ENCODE results near the gene FBXO31. TPM values are rescaled to one million over a fixed set of nuclear protein-coding genes. Genes with fewer than 3 reads are reported as not detected.
"Not testable (repeated sequence)": the region's sequence is repeated elsewhere in the genome, so short reads cannot be mapped to it uniquely, and the experiment has no call there.

FBXO31 gene
- total and polyA plus RNA-seq, 2 donors (not counting 1 experiment from before 2014, with no cell fraction given) = 17.8 to 32.9 TPM

DNA sequence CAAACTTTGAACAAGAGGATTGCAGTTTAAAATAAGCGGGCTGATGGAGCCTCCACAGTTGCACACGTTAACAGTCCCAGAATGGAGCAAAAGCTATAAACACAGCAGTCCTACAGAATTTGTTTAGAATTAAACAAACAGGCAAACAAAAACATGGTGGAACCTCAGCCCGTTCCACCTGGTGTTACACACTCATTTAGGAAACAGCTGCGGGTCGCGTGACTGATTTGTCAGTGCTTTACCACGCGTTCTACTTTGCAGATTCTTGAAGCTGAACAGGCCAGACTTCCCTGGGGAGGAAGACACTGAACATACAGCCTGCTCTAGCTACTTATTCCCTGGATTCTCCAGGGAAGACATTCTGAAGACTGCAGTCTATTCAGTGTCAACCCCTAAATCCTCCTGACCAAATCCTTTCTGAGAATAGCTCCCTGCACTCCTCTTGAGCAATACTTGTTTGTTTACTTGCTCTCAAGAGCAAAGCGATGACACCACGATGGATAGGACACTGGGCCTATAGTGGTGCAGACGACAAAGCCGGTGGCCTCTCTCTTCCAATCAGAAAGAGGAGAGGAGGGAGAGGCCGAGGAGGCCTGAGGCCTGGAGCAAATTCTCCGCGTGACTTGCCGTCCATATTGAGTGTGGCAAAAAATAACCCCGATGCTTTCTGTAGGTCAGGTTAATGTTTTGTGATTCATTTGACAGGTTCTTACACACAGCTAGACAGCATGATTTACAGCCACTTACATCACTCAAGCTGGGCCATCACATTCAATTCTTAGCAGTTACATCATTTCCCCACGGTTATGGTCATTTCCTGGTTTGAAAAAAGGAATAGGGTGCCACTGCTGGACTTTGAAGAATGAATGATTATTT, 4.6 kb upstream of the FBXO31 start:
- H2AFZ ChIP-seq (ENCODE audit: insufficient read depth, low read depth, low read length, poor library complexity, severe bottlenecking) = peak overlapping the region; percentile 60
- intact Hi-C loops (cut with micrococcal nuclease) = loop anchor here (10.0 kb wide), 2 partner anchors 833 to 1833 kb away; partner anchors contain the start of gene MTHFSD
- H3K27ac ChIP-seq (ENCODE audit: low read length in 2 of 2) = peak overlapping the region; percentile 94 to 98
- Mint-ChIP-seq H3K27me3 (no peaks in the 10 kb centered on the region), H3K27ac (peak overlapping the region; percentile 98), H3K4me3 (peak overlapping the region; percentile 68), H3K4me1 (peaks cover 50% of the 10 kb centered on the region), H3K9me3 (ENCODE audit: insufficient read depth) (peaks cover 3% of the 10 kb centered on the region)
- peak overlapping the region; percentile 68 for H3K4me2 ChIP-seq (replicated peaks; ENCODE audit: low read depth, low read length, poor library complexity, severe bottlenecking)
- TF ChIP-seq EZH2 (IDR thresholded peaks at IDR 0.05; ENCODE audit: borderline replicate concordance, insufficient read depth, low read depth, low read length, poor library complexity, severe bottlenecking) = no peak
- TF ChIP-seq, protein P1, sequence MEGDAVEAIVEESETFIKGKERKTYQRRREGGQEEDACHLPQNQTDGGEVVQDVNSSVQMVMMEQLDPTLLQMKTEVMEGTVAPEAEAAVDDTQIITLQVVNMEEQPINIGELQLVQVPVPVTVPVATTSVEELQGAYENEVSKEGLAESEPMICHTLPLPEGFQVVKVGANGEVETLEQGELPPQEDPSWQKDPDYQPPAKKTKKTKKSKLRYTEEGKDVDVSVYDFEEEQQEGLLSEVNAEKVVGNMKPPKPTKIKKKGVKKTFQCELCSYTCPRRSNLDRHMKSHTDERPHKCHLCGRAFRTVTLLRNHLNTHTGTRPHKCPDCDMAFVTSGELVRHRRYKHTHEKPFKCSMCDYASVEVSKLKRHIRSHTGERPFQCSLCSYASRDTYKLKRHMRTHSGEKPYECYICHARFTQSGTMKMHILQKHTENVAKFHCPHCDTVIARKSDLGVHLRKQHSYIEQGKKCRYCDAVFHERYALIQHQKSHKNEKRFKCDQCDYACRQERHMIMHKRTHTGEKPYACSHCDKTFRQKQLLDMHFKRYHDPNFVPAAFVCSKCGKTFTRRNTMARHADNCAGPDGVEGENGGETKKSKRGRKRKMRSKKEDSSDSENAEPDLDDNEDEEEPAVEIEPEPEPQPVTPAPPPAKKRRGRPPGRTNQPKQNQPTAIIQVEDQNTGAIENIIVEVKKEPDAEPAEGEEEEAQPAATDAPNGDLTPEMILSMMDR (IDR thresholded peaks at IDR 0.05) = no peak
- H3K36me3 ChIP-seq (replicated peaks in 1 of 2; ENCODE audit: control extremely low read depth in 1 of 2, control insufficient read depth in 1 of 2, extremely low read depth in 1 of 2, insufficient read depth in 2 of 2, low read length in 1 of 2) = no peaks in the 10 kb centered on the region
- DNase-seq (peak; percentile 96), ATAC-seq (ENCODE audit: low read depth) (peak; percentile 56)
- H3K4me3 ChIP-seq (ENCODE audit: control extremely low read depth in 1 of 5, extremely low read depth in 1 of 5, insufficient read depth in 1 of 5, low read depth in 2 of 5, low read length in 4 of 5) = peak overlapping the region; percentile 19 to 39 (median 35)
- H3K4me1 ChIP-seq (ENCODE audit: control insufficient read depth in 2 of 2, insufficient read depth in 2 of 2, low read length in 2 of 2) = peaks cover 36 to 52% of the 10 kb centered on the region in 2 donors
- 2% methylated on average over 15 of the region's 18 CpGs for WGBS (ENCODE audit: insufficient coverage)
- peaks cover 5% of the 10 kb centered on the region for H4K20me1 ChIP-seq (ENCODE audit: control insufficient read depth, insufficient read depth, low read length, poor library complexity, severe bottlenecking)
- POLR2A ChIA-PET = interaction anchor here (0.8 to 1.3 kb wide), 2 partner anchors 71 to 313 kb away, joined by 3 to 9 read pairs; partner anchors contain the start of gene C16orf95
- no peaks in the 10 kb centered on the region for H3K9me3 ChIP-seq (ENCODE audit: control extremely low read depth in 1 of 3, control insufficient read depth in 2 of 3, insufficient read depth in 1 of 3, low read length in 2 of 3)
- H3K79me2 ChIP-seq (ENCODE audit: control insufficient read depth, insufficient read depth, low read length) = peaks cover 6% of the 10 kb centered on the region
- no peaks in the 10 kb centered on the region for H3K27me3 ChIP-seq (replicated peaks in 1 of 4; ENCODE audit: control extremely low read depth in 1 of 4, control insufficient read depth in 3 of 4, insufficient read depth in 4 of 4, low read length in 3 of 4)
- H3K9ac ChIP-seq (ENCODE audit: low read length) = peak overlapping the region; percentile 28
- CTCF ChIA-PET = interaction anchor here (0.8 to 2.1 kb wide), 4 partner anchors 9 to 72 kb away, joined by 3 to 7 read pairs (median 4); partner anchors contain the start of gene C16orf95

DNA sequence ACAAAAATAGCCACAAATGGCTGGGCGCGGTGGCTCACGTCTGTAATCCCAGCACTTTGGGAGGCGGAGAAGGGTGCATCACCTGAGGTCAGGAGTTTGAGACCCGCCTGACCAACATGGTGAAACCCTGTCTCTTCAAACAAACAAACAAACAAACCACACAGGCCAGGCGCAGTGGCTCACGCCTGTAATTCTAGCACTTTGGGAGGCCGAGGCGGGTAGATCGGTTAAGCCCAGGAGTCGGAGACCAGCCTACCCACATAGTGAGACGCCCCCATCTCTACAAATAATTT, 1.2 kb upstream of the FBXO31 start:
- Histone ChIP-seq H3K27ac (ENCODE audit: low read length in 2 of 2) (peak overlapping the region; percentile 76 to 82), H3K4me1 (ENCODE audit: control insufficient read depth in 2 of 2, insufficient read depth in 2 of 2, low read length in 2 of 2) (peaks cover 49 to 58% of the 10 kb centered on the region in 2 donors), H3K4me2 (replicated peaks; ENCODE audit: low read depth, low read length, poor library complexity, severe bottlenecking) (peak overlapping the region; percentile 84), H3K9ac (ENCODE audit: low read length) (peak overlapping the region; percentile 70), H3K79me2 (ENCODE audit: control insufficient read depth, insufficient read depth, low read length) (peaks cover 32% of the 10 kb centered on the region), H2AFZ (ENCODE audit: insufficient read depth, low read depth, low read length, poor library complexity, severe bottlenecking) (peak overlapping the region; percentile 87), H3K4me3 (ENCODE audit: control extremely low read depth in 1 of 5, extremely low read depth in 1 of 5, insufficient read depth in 1 of 5, low read depth in 2 of 5, low read length in 4 of 5) (peak overlapping the region in 4 of 5 experiments; percentile 69 to 83 (median 79)), H4K20me1 (ENCODE audit: control insufficient read depth, insufficient read depth, low read length, poor library complexity, severe bottlenecking) (peaks cover 20% of the 10 kb centered on the region)
- H3K27me3 ChIP-seq (replicated peaks in 1 of 4; ENCODE audit: control extremely low read depth in 1 of 4, control insufficient read depth in 3 of 4, insufficient read depth in 4 of 4, low read length in 3 of 4); DNase-seq; H3K9me3 ChIP-seq (ENCODE audit: control extremely low read depth in 1 of 3, control insufficient read depth in 2 of 3, insufficient read depth in 1 of 3, low read length in 2 of 3); ATAC-seq (ENCODE audit: low read depth); H3K27me3 Mint-ChIP-seq; H3K9me3 Mint-ChIP-seq (ENCODE audit: insufficient read depth); H3K36me3 ChIP-seq (replicated peaks in 1 of 2; ENCODE audit: control extremely low read depth in 1 of 2, control insufficient read depth in 1 of 2, extremely low read depth in 1 of 2, insufficient read depth in 2 of 2, low read length in 1 of 2): not testable (repeated sequence)
- ChIA-PET CTCF (interaction anchor here (4.3 kb wide), 1 partner anchor 9 kb away, joined by 52 read pairs; the partner anchor contains the start of gene MAP1LC3B), POLR2A (interaction anchor here (2.9 kb wide), 1 partner anchor 9 kb away, joined by 23 read pairs; the partner anchor contains the start of gene MAP1LC3B)
- intact Hi-C loops (cut with micrococcal nuclease) = loop anchor here (10.0 kb wide), 2 partner anchors 830 to 1830 kb away; partner anchors contain the start of gene MTHFSD
- whole genome bisulfite sequencing (ENCODE audit: insufficient coverage) = 93% methylated on average over 11 of the region's 12 CpGs
- Mint-ChIP-seq H3K4me1 (peaks cover 67% of the 10 kb centered on the region), H3K4me3 (peak overlapping the region; percentile 97), H3K27ac (peak overlapping the region; percentile 100)
